ENCODE measurements around the gene CNTNAP3B. TPM values are rescaled to one million over a fixed set of nuclear protein-coding genes. Genes with fewer than 3 reads are reported as not detected.
"Not testable (repeated sequence)": the region's sequence is repeated elsewhere in the genome, so short reads cannot be mapped to it uniquely, and the experiment has no call there.

Gene CNTNAP3B
- total RNA-seq, 1 donor from 2014 or later: 11.2 TPM

DNA sequence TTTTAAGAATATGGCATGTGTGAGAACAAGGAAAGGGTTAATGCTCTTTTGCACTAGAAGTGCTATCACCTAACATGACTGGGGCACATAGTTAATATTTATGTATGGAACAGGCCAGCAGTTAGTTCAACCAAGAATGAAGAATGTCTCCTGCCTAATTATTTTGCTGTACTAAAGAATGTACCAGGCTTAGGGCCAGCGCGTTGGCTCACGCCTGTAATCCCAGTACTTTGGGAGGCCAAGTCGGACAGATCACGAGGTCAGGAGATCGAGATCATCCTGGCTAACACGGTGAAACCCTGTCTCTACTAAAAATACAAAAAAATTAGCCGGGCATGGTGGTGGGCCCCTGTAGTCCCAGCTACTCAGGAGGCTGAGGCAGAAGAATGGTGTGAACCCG lies 114.9 kb downstream of the CNTNAP3B start:
- intact Hi-C loops (cut with DNase I); ATAC-seq (ENCODE audit: poor library complexity); DNase-seq: not testable (repeated sequence)

GRCh38 chr9:41991607-41992006 lies 137.6 kb downstream of the CNTNAP3B start:
- peak; percentile 71 for ATAC-seq (ENCODE audit: poor library complexity)
- intact Hi-C loops (cut with DNase I); DNase-seq: not testable (repeated sequence)

GRCh38 chr9:41980271-41980670 lies 149.0 kb downstream of the CNTNAP3B start:
- ATAC-seq (ENCODE audit: poor library complexity); intact Hi-C loops (cut with DNase I); DNase-seq: not testable (repeated sequence)

DNA sequence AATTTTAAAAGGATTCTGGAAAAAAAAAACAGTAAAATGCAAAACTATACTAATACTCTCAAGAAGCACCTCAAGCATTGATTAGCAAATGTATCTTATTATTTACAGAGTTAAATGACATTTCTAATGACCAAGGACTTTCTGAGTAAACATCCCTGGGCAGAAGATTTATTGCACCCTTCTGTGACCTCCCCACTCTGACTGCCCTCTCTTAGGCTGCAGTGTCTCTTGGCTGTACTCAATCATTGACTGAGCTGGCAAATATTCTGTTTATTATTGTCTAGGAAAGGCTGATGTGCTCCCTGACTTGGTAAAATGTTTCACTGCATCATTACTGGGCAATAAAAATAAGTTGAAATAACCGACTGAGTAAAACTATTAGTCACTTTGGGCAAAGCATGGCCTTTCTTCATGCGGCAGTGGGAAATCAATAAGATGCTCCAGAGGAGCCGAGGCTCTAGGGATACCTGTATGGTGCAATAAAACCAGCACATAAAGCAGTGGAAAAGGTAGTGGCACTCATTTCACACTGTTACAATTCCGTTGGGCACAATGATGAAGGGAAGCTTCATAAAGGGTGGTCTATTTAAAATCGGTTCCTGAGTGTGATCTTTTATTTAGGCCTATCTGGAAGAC lies 151.1 kb downstream of the CNTNAP3B start:
- intact Hi-C loops (cut with DNase I); DNase-seq; ATAC-seq (ENCODE audit: poor library complexity): not testable (repeated sequence)

DNA sequence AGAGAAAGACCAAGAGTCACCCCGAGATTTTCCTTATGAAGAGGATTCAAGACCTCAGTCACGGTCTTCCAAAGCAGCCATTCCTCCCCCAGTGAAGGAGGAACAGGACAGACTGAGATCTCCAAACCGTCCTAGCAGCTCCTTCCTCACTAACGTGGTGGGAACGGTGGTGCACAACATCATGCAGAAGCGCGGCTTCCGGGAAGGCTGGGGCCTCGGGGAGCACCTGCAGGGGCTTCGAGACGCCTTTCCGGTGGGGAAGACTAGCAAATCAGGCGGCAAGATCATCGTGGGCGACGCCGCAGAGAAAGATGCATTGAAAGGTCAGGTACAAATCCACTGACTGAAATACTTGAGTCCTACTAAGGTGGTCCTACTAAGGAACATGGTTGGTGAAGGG lies 154.3 kb downstream of the CNTNAP3B start:
- intact Hi-C loops (cut with DNase I); DNase-seq; ATAC-seq (ENCODE audit: poor library complexity): not testable (repeated sequence)

GRCh38 chr9:41953007-41953406 lies 176.2 kb downstream of the CNTNAP3B start:
- DNase-seq; intact Hi-C loops (cut with DNase I): not testable (repeated sequence)
- ATAC-seq (ENCODE audit: poor library complexity): peak; percentile 22

DNA sequence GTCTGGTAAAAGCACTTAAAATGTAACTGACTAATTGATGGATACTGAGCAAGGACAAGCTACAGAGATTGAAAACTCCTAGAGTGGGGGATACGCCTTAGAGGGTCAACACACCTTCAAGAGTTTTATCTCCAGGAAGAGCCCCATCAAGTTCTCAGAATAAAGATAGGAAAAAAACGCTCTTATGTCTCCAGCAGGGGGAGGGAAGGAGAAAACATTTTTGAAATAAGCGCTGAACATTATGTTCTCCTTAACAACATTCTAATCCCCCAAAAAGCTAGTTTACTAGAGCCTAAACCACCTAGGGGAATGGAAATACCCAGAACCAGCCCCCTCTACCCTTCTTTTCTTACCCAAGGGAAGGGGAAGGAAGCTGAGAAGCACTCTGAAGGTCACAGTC lies 187.5 kb downstream of the CNTNAP3B start:
- intact Hi-C loops (cut with DNase I); ATAC-seq (ENCODE audit: poor library complexity); DNase-seq: not testable (repeated sequence)

GRCh38 chr9:41938143-41938542 lies 191.1 kb downstream of the CNTNAP3B start:
- ATAC-seq (ENCODE audit: poor library complexity); intact Hi-C loops (cut with DNase I): not testable (repeated sequence)

GRCh38 chr9:41935727-41936126 lies 193.5 kb downstream of the CNTNAP3B start:
- intact Hi-C loops (cut with DNase I); DNase-seq; ATAC-seq (ENCODE audit: poor library complexity): not testable (repeated sequence)

More at GRCh38 chr9:41938143-41938542, 191.1 kb downstream of the CNTNAP3B start:
- DNase-seq: not testable (repeated sequence)

DNA sequence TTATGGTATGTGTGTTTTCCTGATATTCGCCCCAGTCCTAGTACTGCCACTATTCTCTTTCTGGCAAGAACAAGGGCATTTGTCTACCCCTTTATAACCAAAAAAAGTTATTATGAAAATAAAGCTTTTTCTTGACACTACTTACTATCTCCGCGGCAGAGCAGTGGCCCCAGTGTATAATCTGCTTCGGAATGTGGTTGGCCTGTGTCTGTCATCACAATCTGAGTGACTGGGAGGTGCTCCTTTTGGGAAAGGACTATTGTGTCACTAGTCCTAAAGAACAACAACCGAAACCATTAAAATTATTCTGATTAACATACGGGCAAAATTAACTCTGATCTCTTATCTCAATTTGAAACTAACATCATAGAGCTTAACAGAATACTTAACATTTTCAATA lies 200.1 kb downstream of the CNTNAP3B start:
- intact Hi-C loops (cut with DNase I): not testable (repeated sequence)

DNA sequence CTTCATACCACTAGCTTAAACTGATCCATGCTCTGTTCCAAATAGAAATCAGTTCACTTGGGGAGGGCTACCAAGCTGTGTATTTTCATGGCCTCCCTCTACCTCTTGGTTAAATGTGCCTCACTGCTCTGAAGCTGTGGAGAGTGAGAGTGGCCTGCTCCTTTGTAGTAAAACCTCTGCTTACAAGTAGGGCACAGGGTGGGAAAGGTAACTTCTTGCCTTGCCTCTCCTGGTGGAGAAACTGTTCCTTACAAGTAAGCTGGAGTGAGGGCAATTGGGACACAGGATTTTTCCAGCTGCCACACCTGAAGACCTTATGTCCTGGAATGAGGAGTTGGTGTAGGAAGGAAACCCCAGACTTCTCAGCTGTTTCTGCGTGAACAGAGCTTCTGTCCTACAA lies 211.9 kb downstream of the CNTNAP3B start:
- ATAC-seq (ENCODE audit: poor library complexity); DNase-seq; intact Hi-C loops (cut with DNase I): not testable (repeated sequence)

More for the DNA sequence above, 200.1 kb downstream of the CNTNAP3B start:
- ATAC-seq (ENCODE audit: poor library complexity): peak; percentile 77
- DNase-seq: not testable (repeated sequence)

- DNase-seq; ATAC-seq (ENCODE audit: poor library complexity); intact Hi-C loops (cut with DNase I): not testable (repeated sequence)
Measured at GRCh38 chr9:41905488-41905887, 223.7 kb downstream of the CNTNAP3B start.

DNA sequence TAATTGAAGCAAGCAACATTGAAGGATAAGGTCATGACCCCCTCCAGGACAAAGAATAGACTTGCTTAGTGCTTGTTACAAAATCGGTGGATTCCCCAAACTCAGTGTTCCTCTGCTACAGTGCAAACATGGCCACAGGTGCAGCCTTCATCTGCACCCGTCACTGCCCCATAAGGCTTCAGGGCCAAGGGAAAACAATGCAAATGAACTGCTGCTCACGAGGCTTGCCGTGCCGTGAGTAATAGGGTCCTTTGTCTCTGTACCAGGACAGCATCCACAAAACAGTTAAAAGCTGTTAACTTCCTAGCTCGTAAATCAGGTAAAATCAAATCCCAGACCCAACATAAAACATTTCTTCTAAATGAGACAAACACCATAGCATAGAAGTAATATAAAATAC lies 226.5 kb downstream of the CNTNAP3B start:
- DNase-seq; ATAC-seq (ENCODE audit: poor library complexity); intact Hi-C loops (cut with DNase I): not testable (repeated sequence)

GRCh38 chr9:41898720-41899343 lies 230.4 kb downstream of the CNTNAP3B start:
- peak; percentile 55 for ATAC-seq (ENCODE audit: poor library complexity)
- intact Hi-C loops (cut with DNase I): not testable (repeated sequence)

DNA sequence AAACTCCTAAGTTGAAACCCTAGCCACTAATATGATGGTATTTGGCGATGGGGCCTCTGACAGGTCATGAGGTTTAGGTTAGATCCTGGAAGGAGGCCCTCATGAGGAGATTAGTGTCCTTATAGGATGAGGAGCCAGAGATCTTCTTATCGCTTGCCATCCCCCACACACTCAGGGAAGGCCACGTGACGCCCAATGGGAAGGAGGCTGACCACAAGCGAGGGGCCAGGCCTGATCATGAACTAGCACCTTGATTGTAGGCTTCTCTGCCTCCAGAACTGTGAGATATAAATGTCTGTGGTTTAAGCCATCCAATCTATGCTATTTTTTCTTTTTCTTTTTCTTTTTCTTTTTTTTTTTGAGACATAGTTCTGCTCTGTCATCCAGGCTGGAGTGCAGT lies 254.7 kb downstream of the CNTNAP3B start:
- ATAC-seq (ENCODE audit: poor library complexity); intact Hi-C loops (cut with DNase I); DNase-seq: not testable (repeated sequence)

More at GRCh38 chr9:41898720-41899343, 230.4 kb downstream of the CNTNAP3B start:
- not testable (repeated sequence) for DNase-seq

DNA sequence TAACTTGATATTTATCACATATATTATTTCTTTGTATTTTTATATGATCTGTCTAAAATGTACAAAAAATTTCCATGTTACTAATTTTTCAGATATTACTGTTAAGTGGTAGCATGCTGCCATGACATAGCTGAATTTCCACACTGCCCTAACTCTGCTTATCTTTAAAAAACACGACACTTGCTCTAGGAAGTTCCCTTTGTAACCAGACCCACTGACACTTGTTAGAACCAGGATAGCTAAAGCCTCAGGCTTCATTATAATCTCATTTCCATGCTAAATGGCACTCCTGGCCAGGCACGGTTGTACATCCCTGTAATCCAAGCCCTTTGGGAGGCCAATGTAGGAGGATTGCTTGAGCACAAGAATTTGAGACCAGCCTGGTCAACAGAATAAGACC lies 273.8 kb downstream of the CNTNAP3B start:
- DNase-seq; intact Hi-C loops (cut with DNase I); ATAC-seq (ENCODE audit: poor library complexity): not testable (repeated sequence)

DNA sequence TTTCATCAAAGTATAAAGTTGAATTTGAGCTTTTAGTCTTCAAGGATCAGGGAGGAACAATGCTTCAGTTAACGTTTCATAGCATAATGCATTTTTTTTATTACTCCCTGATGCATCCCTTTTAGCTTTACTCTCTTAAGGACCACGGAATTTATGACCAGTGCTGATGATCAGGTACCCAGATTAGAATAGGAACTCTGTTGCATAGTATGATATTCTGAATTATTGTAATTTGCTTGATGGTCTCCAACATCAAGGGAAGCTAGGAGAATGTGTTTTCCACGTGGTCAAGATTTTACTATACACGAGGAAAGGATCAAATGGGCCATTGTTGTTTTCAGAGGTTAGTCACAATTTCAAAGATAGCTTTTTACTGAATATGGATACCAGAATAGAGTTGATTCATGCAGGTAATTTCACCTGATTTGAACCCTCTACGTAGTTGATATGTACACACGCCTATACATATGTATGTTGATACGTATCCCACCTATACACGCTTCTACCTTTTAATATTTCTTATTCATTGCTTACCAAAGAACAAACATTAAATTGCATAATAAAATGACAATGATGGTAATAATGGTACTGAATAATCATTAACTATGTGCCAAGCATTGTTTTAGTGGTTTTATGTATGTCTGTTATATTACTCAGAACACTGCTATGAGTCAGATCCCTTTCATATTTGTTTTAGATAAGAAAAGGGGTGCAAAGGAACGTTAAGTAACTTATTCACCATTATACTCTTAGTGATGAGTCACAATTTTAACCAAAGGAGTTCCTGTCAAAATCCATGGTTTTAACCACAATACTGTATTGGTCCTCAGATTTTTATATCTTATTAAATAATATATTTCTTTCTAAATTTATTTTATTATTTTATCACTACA lies 277.1 kb downstream of the CNTNAP3B start:
- intact Hi-C loops (cut with DNase I): not testable (repeated sequence)

GRCh38 chr9:41847829-41848228 lies 281.4 kb downstream of the CNTNAP3B start:
- DNase-seq; intact Hi-C loops (cut with DNase I); ATAC-seq (ENCODE audit: poor library complexity): not testable (repeated sequence)

More for the DNA sequence above, 277.1 kb downstream of the CNTNAP3B start:
- not testable (repeated sequence) for DNase-seq; ATAC-seq (ENCODE audit: poor library complexity)
